Right lung (tissue), 5 donors: ENCODE data around the gene VTI1A. TPM values are rescaled to one million over a fixed set of nuclear protein-coding genes. Genes with fewer than 3 reads are reported as not detected.

Experiments used
- DNase-seq, 2 donors: peaks; one replicate each; pipeline ENCODE4 v3.0.0-alpha.2; 2013
- polyA plus RNA-seq, 5 donors: library from polyadenylated mRNA; unstranded; fragments of 120-200 nt; gene quantifications; one replicate each; pipeline versions ENCODE4 v1.2.1 to v1.2.3, GENCODE V29; 2013; ENCODE audit warnings: inconsistent platforms in 1 of 5, low replicate concordance in 1 of 5; ENCODE audit not compliant: insufficient read length in 5 of 5, insufficient read depth in 1 of 5

VTI1A gene
- polyA plus RNA-seq, 5 donors = 13.9 to 19.3 (median 15.6) TPM

- DNase-seq = no peak
Measured at GRCh38 chr10:112805701-112806100, 358.7 kb downstream of the VTI1A start.

DNA sequence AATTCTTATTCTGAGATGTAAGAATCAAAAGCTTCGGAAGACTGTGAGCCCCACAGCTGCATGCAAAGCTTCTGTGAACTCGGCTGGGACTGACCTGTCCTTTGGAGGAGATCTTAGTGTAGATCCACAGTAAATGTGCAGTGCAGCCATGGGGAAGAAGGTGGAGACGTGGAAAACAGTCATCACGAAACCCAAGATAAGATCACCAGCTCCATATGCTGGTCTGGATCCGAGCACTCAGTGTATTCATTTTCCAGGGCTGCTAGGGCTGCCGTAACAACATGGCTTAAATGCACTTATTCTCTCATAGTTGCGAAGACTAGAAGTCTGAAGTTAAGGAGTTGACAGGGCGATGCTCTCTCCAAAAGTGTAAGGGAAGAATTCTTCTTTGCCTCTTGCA lies 360.0 kb downstream of the VTI1A start:
- no peak for DNase-seq

DNA sequence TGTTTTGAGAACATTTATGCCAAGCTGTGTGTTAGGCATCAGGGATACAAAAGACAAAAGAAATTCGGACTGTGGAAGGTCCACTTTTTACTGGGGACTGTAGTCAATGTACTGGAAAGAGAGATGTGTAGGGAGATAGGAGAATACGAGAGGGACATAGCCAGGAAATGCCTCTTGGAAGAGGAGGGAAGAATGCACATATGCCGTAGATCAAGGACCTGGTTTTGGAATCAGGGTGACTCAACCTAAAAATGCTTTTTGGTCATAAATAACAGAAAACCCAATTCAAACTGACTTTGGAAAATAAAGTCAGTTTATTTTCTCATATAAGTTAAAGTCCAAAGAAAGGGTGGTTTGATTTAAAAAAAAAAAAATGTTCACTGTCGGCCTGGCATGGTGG lies 362.7 kb downstream of the VTI1A start:
- no peak for DNase-seq

DNA sequence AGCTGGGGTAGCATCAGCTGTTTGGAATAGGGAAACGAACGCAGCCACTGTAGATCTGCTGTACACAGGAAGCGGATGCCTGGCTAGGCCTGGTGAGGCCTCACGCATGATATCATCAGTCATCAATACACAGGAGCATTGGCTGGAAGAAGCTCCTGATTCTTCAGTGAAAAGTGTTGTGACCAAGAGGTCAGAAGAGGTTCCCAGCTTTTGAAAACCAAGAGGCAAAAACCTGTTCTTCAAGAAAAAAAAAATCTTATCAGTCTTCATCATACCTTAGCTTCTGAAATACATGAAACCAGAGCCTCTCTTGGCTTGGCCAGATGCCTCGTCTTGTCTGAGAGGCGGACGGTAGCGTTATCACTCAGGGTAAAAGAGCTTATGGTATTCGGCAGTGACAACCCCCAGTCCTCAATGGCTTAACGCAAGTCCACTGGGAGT lies 363.7 kb downstream of the VTI1A start:
- no peak for DNase-seq

DNA sequence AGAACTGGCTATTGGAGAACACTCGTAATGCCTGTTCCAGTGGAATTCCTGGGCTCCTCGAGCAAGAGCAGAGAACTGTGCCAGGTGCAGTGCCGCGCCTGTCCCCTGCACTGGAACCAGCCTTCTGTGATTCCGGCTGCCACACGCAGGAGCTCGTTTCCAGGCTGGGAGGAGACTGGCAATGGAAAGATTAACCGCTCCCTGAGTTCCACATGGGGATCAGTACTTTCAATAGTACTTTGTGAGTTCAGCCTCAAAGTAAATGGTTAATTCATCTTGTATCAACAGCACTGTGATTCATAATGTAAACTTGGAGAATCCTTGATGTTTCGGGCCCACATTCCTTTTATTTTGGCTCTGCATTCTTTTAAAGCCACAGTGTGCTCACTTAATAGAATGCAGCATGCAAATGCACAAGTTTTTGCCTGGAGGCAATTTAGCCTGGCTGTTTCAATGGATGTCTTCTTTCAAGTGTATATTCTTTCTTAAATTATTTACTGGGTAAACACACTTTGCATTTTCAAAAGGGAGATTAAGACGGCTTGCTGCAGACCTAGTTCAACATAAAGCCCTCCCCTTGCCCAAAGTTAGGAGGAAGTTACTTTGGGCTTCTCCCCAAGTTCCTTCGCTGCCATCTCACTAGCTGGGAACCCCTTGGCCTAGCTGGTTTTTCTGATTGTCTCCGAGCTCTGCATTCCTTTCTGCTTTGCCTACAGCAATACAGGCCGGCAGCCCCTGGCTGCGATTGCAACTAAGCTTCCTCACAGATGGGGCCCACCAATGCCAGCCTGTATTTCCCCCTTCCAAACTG lies 364.9 kb downstream of the VTI1A start:
- no peak for DNase-seq

GRCh38 chr10:112812586-112812985 lies 365.6 kb downstream of the VTI1A start:
- DNase-seq = no peak

DNA sequence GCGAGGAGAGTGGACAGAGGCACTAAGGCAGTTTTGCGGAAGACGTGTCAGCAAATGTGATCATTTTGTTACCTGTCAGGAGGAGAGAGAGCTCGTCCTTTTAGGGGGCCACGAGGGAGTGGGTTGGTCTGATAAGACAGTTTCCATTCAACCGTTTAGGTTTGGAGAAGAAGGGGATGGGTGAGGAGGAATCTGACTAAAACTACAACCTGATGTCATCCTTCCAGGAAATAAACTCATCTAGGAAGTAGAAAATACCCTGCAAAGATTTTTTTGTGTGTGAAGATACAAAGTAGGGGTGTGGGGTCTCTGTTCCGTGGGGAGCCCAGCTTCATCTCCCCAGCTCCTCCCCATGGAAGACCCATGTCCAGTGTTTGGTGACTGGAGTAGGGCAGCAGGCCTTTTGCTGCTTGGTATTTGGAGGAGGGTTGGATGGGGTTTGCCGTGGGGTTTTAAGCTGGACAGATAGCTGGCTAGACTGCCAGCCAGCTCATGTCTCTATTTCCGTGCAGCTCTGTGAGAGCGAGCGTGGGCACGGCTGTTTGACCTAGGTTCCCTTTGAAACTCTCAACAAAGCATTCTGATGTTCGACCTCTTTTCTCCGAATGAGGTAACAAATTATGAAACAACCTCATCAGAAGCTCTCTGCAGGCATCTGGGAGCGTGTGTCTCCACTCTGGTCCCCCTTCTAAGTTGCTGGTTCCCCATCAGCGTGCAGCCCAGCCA lies 367.0 kb downstream of the VTI1A start:
- no peak for DNase-seq

- DNase-seq = no peak
Measured at GRCh38 chr10:112815269-112816032, 368.4 kb downstream of the VTI1A start.

DNA sequence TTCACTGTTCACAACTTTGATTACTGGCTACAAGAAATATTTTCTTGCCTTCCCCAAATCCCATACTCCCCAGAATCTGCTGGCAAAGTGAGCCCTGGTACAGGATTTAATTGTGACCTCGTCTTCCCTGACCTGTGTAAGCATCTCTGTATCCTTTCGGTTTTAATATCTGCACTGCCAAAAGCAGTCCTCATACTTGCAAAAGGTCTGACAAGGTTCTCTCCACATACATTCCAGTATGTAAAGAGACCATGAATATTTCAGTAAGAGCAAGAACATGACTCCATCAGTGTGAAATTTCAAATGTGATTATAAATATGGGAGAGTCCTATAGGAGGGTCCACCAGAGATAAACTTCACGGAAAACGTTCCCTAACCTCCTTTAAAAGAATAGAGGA lies 369.0 kb downstream of the VTI1A start:
- DNase-seq = no peak

DNA sequence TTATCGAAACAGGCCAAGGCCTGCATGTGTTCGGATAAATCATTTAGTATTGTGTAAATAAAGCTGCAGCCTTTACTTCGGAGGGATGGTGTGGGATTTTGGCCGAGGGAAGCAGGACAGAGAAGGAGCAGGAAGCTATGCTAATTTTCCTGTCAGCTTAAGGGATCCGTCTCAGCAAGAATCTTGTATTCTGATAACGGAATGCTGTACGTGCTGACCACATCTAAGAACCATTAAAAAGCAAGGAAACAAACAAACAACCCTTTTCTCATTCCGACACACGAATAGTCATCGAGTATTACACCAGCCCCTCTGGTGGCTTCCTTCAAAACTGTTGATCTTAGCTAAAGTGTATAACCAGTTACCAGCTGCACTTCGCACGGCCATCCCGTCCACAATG lies 369.9 kb downstream of the VTI1A start:
- DNase-seq = no peak

DNA sequence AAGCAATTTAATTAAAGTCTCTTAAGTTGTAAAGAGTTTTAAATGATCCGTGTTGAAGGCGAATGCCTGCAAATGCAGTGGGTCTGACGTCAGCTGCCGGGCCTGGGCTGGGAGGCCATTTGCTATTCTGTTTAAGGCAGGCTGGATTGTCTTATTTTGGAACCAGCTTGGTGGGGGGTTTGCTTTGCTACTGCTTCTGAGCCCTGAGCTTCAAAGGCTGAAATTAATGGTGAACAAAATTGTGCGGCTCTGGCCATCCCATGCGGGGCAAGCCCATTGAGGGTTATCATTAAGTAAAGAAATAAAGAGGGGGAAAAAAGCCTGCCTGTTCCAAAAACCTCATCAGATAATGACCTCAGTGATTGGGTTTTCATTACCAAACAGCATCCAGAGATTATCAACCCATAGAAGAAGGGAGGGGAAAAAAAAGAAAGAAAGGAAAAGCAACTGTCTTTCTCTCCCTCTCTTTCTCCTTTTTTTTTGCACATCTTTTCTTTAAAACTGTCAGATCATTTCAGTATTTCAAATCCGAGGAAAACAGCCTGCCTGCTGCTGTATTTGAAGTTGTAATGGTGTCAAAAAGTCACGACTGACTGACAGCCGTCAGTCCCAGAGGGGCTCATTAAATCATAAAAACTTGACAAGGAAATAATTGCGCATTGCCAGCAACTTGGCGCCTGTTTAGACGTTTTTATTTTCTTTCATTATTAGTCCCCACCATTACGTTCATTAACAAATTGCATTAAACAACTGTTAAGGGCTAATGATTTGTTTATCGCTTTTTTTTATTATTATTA lies 371.2 kb downstream of the VTI1A start:
- no peak for DNase-seq

GRCh38 chr10:112819231-112819630 lies 372.2 kb downstream of the VTI1A start:
- DNase-seq = no peak

DNA sequence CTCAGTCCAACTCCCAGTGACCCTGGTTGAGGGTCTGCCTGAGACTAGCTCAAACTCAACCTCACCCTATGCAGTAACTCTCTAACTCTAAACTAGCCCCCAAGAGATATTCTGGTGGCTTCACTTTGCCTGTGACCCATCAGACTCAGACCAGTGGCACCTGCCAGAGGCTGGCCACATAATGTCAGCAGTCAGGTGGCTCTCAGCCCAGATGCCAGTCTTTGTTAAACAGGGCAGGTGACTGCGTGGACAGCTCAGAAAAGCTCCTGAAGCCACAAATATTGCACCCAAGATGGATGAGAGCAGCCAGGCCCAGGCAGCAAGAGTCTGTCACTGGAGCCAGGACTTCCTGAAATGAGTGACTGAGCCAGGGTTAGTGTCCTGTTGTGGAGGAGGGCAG lies 373.3 kb downstream of the VTI1A start:
- DNase-seq = no peak

DNA sequence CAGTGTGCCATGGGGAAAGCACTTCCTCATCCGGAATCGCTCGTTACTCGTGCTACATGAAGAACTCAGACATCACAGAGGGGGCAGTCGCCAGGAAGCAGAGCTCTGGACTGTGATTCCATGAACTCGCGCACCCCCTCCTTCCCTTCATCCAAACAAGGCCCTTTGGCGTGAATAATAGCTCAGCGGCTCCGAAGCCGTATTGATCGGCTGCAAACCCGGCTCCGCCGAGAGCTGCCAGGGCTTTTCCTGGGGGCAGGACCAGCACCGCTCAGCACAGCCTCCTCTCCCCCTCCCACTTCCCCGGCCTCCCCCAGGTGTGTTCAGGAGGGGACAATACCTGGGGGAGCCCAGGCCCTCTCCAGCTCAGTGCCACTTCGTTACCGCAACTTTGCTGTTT lies 374.0 kb downstream of the VTI1A start:
- no peak for DNase-seq

- no peak for DNase-seq
Measured at GRCh38 chr10:112821663-112822062, 374.6 kb downstream of the VTI1A start.

GRCh38 chr10:112823007-112823406 lies 376.0 kb downstream of the VTI1A start:
- DNase-seq = no peak

DNA sequence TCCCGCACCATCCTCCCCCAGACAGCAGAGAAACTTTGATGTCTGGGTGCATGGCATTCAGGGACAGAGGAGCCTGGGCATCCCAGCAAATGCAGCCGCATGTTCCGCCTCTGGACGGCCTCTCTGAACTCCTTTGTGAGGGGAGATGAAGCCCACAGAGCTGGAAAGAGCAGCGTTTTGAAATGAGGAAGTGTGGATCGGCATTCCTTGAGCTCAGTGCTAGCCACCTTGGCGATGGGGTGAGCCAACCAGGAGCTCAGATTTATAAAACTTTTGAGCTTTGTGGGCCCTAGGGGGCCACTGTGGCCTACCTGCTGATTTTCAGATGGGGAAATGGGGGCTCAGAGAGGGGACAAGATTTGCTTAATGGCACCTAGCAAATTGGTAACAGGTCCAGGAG lies 376.6 kb downstream of the VTI1A start:
- DNase-seq = no peak

- no peak for DNase-seq
Measured at GRCh38 chr10:112826018-112826697, 379.1 kb downstream of the VTI1A start.

- DNase-seq = no peak
Measured at GRCh38 chr10:112827086-112827485, 380.1 kb downstream of the VTI1A start.

DNA sequence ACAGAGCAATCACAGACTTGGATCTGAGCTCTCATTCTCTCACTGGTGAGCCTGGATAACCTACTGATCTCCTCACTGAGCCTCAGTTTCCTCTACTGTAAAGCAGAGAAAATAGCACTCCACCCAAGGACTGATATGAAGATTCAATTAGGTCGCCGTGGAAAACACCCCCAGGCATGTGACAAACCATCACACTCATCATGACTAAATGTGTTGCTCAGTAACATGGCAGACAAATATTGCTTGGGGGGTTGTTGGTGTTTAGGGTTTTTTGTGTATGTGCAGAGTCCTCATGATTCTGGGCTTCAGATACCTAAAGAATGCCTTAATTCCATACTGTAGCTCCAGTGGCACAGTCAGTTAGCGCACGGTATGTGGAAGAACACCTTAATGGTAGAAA lies 380.9 kb downstream of the VTI1A start:
- no peak for DNase-seq

DNA sequence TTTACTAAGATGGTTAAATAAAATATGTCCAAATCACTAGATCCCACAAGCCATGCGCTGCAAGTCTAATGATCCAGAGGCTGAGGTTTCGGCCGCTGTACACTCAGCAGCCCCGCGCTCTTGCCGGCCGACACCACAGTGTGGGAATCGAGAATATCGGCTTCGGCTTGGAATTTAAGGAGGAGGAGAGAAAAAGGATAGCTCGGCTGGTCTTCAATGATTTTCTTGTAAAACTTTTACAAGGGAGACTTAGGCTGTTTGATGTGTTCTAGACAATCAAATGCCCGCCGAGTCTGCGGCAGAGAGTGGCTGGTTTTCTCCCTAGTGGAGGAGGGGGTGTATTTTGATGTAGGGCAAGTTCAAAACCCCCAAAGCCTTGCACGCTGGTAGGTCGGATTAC lies 384.8 kb downstream of the VTI1A start:
- DNase-seq = no peak
